Subcutaneous abdominal adipose tissue (tissue), 5 donors: ENCODE measurements around the gene ZNF597.

Experiments
- H3K27ac ChIP-seq: one replicate; pipeline ENCODE4 v1.7.0; 2013; ENCODE audit warnings: low read depth, mild to moderate bottlenecking, inconsistent platforms, low read length, moderate library complexity
- H3K27me3 ChIP-seq, 5 donors: one replicate each; pipeline ENCODE4 v1.7.0; 2013; ENCODE audit warnings: low read length in 5 of 5, inconsistent platforms in 1 of 5; ENCODE audit not compliant: control insufficient read depth in 5 of 5, insufficient read depth in 4 of 5
- H3K36me3 ChIP-seq, 5 donors: one replicate each; pipeline ENCODE4 v1.7.0; 2013; ENCODE audit warnings: low read length in 5 of 5; ENCODE audit not compliant: control insufficient read depth in 5 of 5, insufficient read depth in 5 of 5
- H3K4me1 ChIP-seq, 5 donors: one replicate each; pipeline ENCODE4 v1.7.0; 2013; ENCODE audit warnings: low read length in 5 of 5, mild to moderate bottlenecking in 3 of 5, moderate library complexity in 1 of 5; ENCODE audit not compliant: control insufficient read depth in 5 of 5, insufficient read depth in 5 of 5
- H3K4me3 ChIP-seq, 5 donors: one replicate each; pipeline ENCODE4 v1.7.0; 2013; ENCODE audit warnings: low read length in 5 of 5, low read depth in 1 of 5
- H3K9ac ChIP-seq, 5 donors: one replicate each; pipeline ENCODE4 v1.7.0; 2013; ENCODE audit warnings: low read length in 5 of 5, mild to moderate bottlenecking in 4 of 5, moderate library complexity in 3 of 5
- H3K9me3 ChIP-seq, 5 donors: one replicate each; pipeline ENCODE4 v1.7.0; 2013; ENCODE audit warnings: low read length in 5 of 5; ENCODE audit not compliant: control insufficient read depth in 5 of 5
- donor health status: healthy.
- donor health status: healthy.
- donor health status: healthy.
- donor health status: healthy.
- donor health status: healthy.

ZNF597 gene

GRCh38 chr16:3454631-3455147, 11.4 kb upstream of the ZNF597 start:
- H3K9me3 ChIP-seq = no peaks in the 10 kb centered on the region

GRCh38 chr16:3454093-3454492, 10.8 kb upstream of the ZNF597 start:
- H3K36me3 ChIP-seq = peaks cover 0 to 6% (median 4%) of the 10 kb centered on the region in 5 donors
- no peak overlapping the region for H3K9ac ChIP-seq
- H3K4me1 ChIP-seq = peaks cover 5 to 28% (median 19%) of the 10 kb centered on the region in 5 donors
- no peak overlapping the region for H3K27ac ChIP-seq
- H3K9me3 ChIP-seq = no peaks in the 10 kb centered on the region
- H3K4me3 ChIP-seq = no peak overlapping the region
- H3K27me3 ChIP-seq = no peaks in the 10 kb centered on the region

More at GRCh38 chr16:3454631-3455147, 11.4 kb upstream of the ZNF597 start:
- H3K36me3 ChIP-seq = peaks cover 0 to 6% (median 4%) of the 10 kb centered on the region in 5 donors
- no peaks in the 10 kb centered on the region for H3K27me3 ChIP-seq
- no peak overlapping the region for H3K27ac ChIP-seq
- H3K9ac ChIP-seq = no peak overlapping the region
- H3K4me3 ChIP-seq = no peak overlapping the region
- H3K4me1 ChIP-seq = peaks cover 5 to 34% (median 25%) of the 10 kb centered on the region in 5 donors

GRCh38 chr16:3444032-3444388, 706 bp upstream of the ZNF597 start:
- Histone ChIP-seq H3K36me3 (peaks cover 2 to 24% (median 7%) of the 10 kb centered on the region in 5 donors), H3K4me1 (peaks cover 7 to 17% (median 16%) of the 10 kb centered on the region in 5 donors), H3K9ac (peak overlapping the region; percentile 49 to 90 (median 74)), H3K27me3 (no peaks in the 10 kb centered on the region), H3K9me3 (peaks cover 0 to 7% (median 3%) of the 10 kb centered on the region in 5 donors), H3K4me3 (peak overlapping the region; percentile 72 to 91 (median 78)), H3K27ac (peak overlapping the region; percentile 54)

GRCh38 chr16:3439637-3440036, 3.7 kb downstream of the ZNF597 start:
- H3K9ac ChIP-seq = no peak overlapping the region
- peaks cover 0 to 7% (median 3%) of the 10 kb centered on the region in 5 donors for H3K9me3 ChIP-seq
- H3K4me1 ChIP-seq = peaks cover 5 to 16% (median 13%) of the 10 kb centered on the region in 5 donors
- H3K36me3 ChIP-seq = peaks cover 5 to 23% (median 11%) of the 10 kb centered on the region in 5 donors
- H3K4me3 ChIP-seq = no peak overlapping the region
- H3K27ac ChIP-seq = no peak overlapping the region
- H3K27me3 ChIP-seq = peaks cover 0 to 3% (median 0%) of the 10 kb centered on the region in 5 donors

GRCh38 chr16:3434373-3434772, 8.9 kb downstream of the ZNF597 start:
- no peak overlapping the region for H3K4me3 ChIP-seq
- no peak overlapping the region for H3K9ac ChIP-seq
- H3K27me3 ChIP-seq = peaks cover 0 to 3% (median 0%) of the 10 kb centered on the region in 5 donors
- no peak overlapping the region for H3K27ac ChIP-seq
- peaks cover 0 to 6% (median 0%) of the 10 kb centered on the region in 5 donors for H3K4me1 ChIP-seq
- H3K36me3 ChIP-seq = peaks cover 0 to 22% (median 16%) of the 10 kb centered on the region in 5 donors
- peaks cover 2 to 12% (median 6%) of the 10 kb centered on the region in 5 donors for H3K9me3 ChIP-seq

GRCh38 chr16:3431779-3432219, 11.5 kb downstream of the ZNF597 start:
- Histone ChIP-seq H3K9ac (no peak overlapping the region), H3K9me3 (peaks cover 0 to 10% (median 4%) of the 10 kb centered on the region in 5 donors), H3K27me3 (peaks cover 0 to 2% (median 0%) of the 10 kb centered on the region in 5 donors), H3K4me3 (peak overlapping the region; percentile 45 to 68 (median 56)), H3K27ac (no peak overlapping the region), H3K4me1 (peaks cover 0 to 6% (median 0%) of the 10 kb centered on the region in 5 donors), H3K36me3 (peaks cover 0 to 17% (median 12%) of the 10 kb centered on the region in 5 donors)

GRCh38 chr16:3413730-3414379, 29.4 kb downstream of the ZNF597 start:
- Histone ChIP-seq H3K9ac (no peak overlapping the region), H3K27ac (no peak overlapping the region), H3K36me3 (peaks cover 0 to 9% (median 3%) of the 10 kb centered on the region in 5 donors), H3K27me3 (no peaks in the 10 kb centered on the region), H3K4me1 (no peaks in the 10 kb centered on the region), H3K4me3 (peak overlapping the region in 2 of 5 donors; percentile 14 to 22), H3K9me3 (peaks cover 28 to 88% (median 77%) of the 10 kb centered on the region in 5 donors)

GRCh38 chr16:3408561-3409197, 34.6 kb downstream of the ZNF597 start:
- Histone ChIP-seq H3K4me1 (no peaks in the 10 kb centered on the region), H3K27me3 (no peaks in the 10 kb centered on the region), H3K4me3 (peak overlapping the region; percentile 42 to 69 (median 60)), H3K27ac (no peak overlapping the region), H3K36me3 (peaks cover 22 to 60% (median 45%) of the 10 kb centered on the region in 5 donors), H3K9ac (no peak overlapping the region), H3K9me3 (peaks cover 53 to 97% (median 90%) of the 10 kb centered on the region in 5 donors)

- H3K27ac ChIP-seq = peak overlapping the region; percentile 74
- peak overlapping the region; percentile 80 to 92 (median 82) for H3K4me3 ChIP-seq
Observed at GRCh38 chr16:3401719-3402397, 41.4 kb downstream of the ZNF597 start.

More at GRCh38 chr16:3401719-3402397, 41.4 kb downstream of the ZNF597 start:
- H3K27me3 ChIP-seq = no peaks in the 10 kb centered on the region
- peaks cover 4 to 23% (median 21%) of the 10 kb centered on the region in 5 donors for H3K4me1 ChIP-seq
- H3K36me3 ChIP-seq = peaks cover 27 to 42% (median 38%) of the 10 kb centered on the region in 5 donors
- peak overlapping the region; percentile 39 to 95 (median 86) for H3K9ac ChIP-seq
- peaks cover 14 to 41% (median 39%) of the 10 kb centered on the region in 5 donors for H3K9me3 ChIP-seq
